ENCODE results near the gene KANK3. TPM values are rescaled to one million over a fixed set of nuclear protein-coding genes. Genes with fewer than 3 reads are reported as not detected.

KANK3 gene
- total and polyA plus RNA-seq, 2 of the 8 experiments (the other 6 are each of a cell fraction or from before 2014, with no cell fraction given): 2.5 to 4.2 TPM

- no peak for TF ChIP-seq GABPA (IDR thresholded peaks at IDR 0.05; ENCODE audit: borderline replicate concordance, insufficient read depth, low read length)
- TF ChIP-seq, protein P1, sequence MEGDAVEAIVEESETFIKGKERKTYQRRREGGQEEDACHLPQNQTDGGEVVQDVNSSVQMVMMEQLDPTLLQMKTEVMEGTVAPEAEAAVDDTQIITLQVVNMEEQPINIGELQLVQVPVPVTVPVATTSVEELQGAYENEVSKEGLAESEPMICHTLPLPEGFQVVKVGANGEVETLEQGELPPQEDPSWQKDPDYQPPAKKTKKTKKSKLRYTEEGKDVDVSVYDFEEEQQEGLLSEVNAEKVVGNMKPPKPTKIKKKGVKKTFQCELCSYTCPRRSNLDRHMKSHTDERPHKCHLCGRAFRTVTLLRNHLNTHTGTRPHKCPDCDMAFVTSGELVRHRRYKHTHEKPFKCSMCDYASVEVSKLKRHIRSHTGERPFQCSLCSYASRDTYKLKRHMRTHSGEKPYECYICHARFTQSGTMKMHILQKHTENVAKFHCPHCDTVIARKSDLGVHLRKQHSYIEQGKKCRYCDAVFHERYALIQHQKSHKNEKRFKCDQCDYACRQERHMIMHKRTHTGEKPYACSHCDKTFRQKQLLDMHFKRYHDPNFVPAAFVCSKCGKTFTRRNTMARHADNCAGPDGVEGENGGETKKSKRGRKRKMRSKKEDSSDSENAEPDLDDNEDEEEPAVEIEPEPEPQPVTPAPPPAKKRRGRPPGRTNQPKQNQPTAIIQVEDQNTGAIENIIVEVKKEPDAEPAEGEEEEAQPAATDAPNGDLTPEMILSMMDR (IDR thresholded peaks at IDR 0.05; ENCODE audit: control extremely low read depth in 1 of 3, insufficient read depth in 1 of 3, low read depth in 1 of 3, low read length in 3 of 3): peak; percentile 42 to 70 (median 53); a peak in 3 of 4 replicates
- peak; percentile 36; the same call in 1 of the 2 replicates for TF ChIP-seq BACH1 (IDR thresholded peaks at IDR 0.05; ENCODE audit: low read length)
- 0 out of 2 replicates have a peak, but pooled peaks have one; percentile 23 for TF ChIP-seq PHF8 (conservative IDR thresholded peaks at IDR 0.05; ENCODE audit: low read depth, low read length)
- TF ChIP-seq RBBP5 (IDR thresholded peaks at IDR 0.05; ENCODE audit: borderline replicate concordance, low read depth, low read length): peak; percentile 16; the same call in 1 of the 2 replicates
- no peak for TF ChIP-seq CBX5 (IDR thresholded peaks at IDR 0.05; ENCODE audit: low read depth, low read length)
- TF ChIP-seq RFX5 (IDR thresholded peaks at IDR 0.05; ENCODE audit: borderline replicate concordance, low read depth, low read length): no peak
- TF ChIP-seq, protein P2, sequence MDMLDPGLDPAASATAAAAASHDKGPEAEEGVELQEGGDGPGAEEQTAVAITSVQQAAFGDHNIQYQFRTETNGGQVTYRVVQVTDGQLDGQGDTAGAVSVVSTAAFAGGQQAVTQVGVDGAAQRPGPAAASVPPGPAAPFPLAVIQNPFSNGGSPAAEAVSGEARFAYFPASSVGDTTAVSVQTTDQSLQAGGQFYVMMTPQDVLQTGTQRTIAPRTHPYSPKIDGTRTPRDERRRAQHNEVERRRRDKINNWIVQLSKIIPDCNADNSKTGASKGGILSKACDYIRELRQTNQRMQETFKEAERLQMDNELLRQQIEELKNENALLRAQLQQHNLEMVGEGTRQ (IDR thresholded peaks at IDR 0.05; ENCODE audit: low read length): no peak
- TF ChIP-seq KDM5A (IDR thresholded peaks at IDR 0.05; ENCODE audit: low read length): no peak
- TF ChIP-seq CHD2 (IDR thresholded peaks at IDR 0.05; ENCODE audit: low read length): no peak
- peak in 1 of 2 experiments; percentile 30; a peak in 2 of 4 replicates for TF ChIP-seq RAD21 (IDR thresholded peaks at IDR 0.05 in 1 of 2, conservative IDR thresholded peaks at IDR 0.05 in 1 of 2; ENCODE audit: low read depth in 2 of 2, low read length in 2 of 2)
- no peak for TF ChIP-seq CBX8 (IDR thresholded peaks at IDR 0.05; ENCODE audit: borderline replicate concordance, low read depth, low read length)
- no peak for TF ChIP-seq CEBPB (IDR thresholded peaks at IDR 0.05; ENCODE audit: low read depth, low read length)
- no peak for TF ChIP-seq BCL11A (IDR thresholded peaks at IDR 0.05; ENCODE audit: low read depth in 2 of 2, low read length in 2 of 2)
Observed at GRCh38 chr19:8335343-8336071, 7.6 kb downstream of the KANK3 start (continued).
